HL-60/S4 (cell line): Measurements from ENCODE around the gene MLF2.
"Not testable (repeated sequence)": the region's sequence is repeated elsewhere in the genome, so short reads cannot be mapped to it uniquely, and the experiment has no call there.

Experiments used
- in situ Hi-C: fragments of 300-500 bp; cut with MboI; formaldehyde crosslinking; loops from 2 replicates; pipeline ENCODE4 v1.14.3; 2022; ENCODE audit warnings: low sequenced_read_pairs

The MLF2 gene

GRCh38 chr12:6736754-6737153 lies 16.2 kb downstream of the MLF2 start:
- in situ Hi-C loops = no loop called here

- in situ Hi-C loops = no loop called here
Observed at GRCh38 chr12:6735448-6736191, 17.3 kb downstream of the MLF2 start.

- in situ Hi-C loops = no loop called here
Observed at GRCh38 chr12:6734506-6735387, 18.2 kb downstream of the MLF2 start.

- in situ Hi-C loops = no loop called here
Observed at GRCh38 chr12:6730169-6730568, 22.8 kb downstream of the MLF2 start.

GRCh38 chr12:6729186-6729585 lies 23.8 kb downstream of the MLF2 start:
- in situ Hi-C loops = no loop called here

- in situ Hi-C loops = no loop called here
Observed at GRCh38 chr12:6725350-6725749, 27.6 kb downstream of the MLF2 start.

- in situ Hi-C loops = no loop called here
Observed at GRCh38 chr12:6724409-6724797, 28.5 kb downstream of the MLF2 start.

- in situ Hi-C loops = no loop called here
Observed at GRCh38 chr12:6723607-6724408, 29.1 kb downstream of the MLF2 start, which contains the start of gene COPS7A. Gene COPS7A, plus strand, starts transcription at chr12:6724046. Its CDS starts 611 bp downstream, at chr12:6724657.

- in situ Hi-C loops = no loop called here
Observed at GRCh38 chr12:6722863-6723262, 30.1 kb downstream of the MLF2 start.

- in situ Hi-C loops = no loop called here
Observed at GRCh38 chr12:6716874-6717437, 36.0 kb downstream of the MLF2 start.

- in situ Hi-C loops = not testable (repeated sequence)
Observed at GRCh38 chr12:6716031-6716873, 36.7 kb downstream of the MLF2 start.

- in situ Hi-C loops = no loop called here
Observed at GRCh38 chr12:6708960-6709394, 44.0 kb downstream of the MLF2 start.

GRCh38 chr12:6708351-6708750 lies 44.6 kb downstream of the MLF2 start:
- in situ Hi-C loops = not testable (repeated sequence)

GRCh38 chr12:6703631-6704030 lies 49.3 kb downstream of the MLF2 start:
- in situ Hi-C loops = no loop called here

GRCh38 chr12:6701078-6701768 lies 51.7 kb downstream of the MLF2 start:
- in situ Hi-C loops = no loop called here

GRCh38 chr12:6700646-6701051 lies 52.3 kb downstream of the MLF2 start, which contains the start of gene PIANP:
Gene PIANP, minus strand, starts transcription at chr12:6700815. Its CDS starts 2,754 bp downstream, at chr12:6698061.
- in situ Hi-C loops = no loop called here

- in situ Hi-C loops = no loop called here
Observed at GRCh38 chr12:6699989-6700645, 52.8 kb downstream of the MLF2 start.

GRCh38 chr12:6699259-6699988 lies 53.5 kb downstream of the MLF2 start:
- in situ Hi-C loops = no loop called here
